GM12878 (cell line): ENCODE measurements around the gene FNDC4. TPM values are rescaled to one million over a fixed set of nuclear protein-coding genes. Genes with fewer than 3 reads are reported as not detected.

Source experiments
- ATAC-seq: fragments of 200-7000 bp; cut with Tn5 transposase; 3 replicates; pipeline ENCODE4 v1.9.1; 2020; ENCODE audit warnings: mild to moderate bottlenecking, moderate library complexity
- BruUV-seq: library from RNA; stranded (reverse); fragments of 400-500 nt; replicated peaks from 2 replicates; lab custom pipeline; 2021; lab: Mats Ljungman, UMichigan
- CTCF ChIA-PET: fragments of 300-600 bp; sonication (Branson Sonifier 250); formaldehyde crosslinking; extraction: SDS; loops from one replicate; lab custom pipeline; 2021; ENCODE audit warnings: inconsistent platforms; lab: Yijun Ruan, JAX
- POLR2A ChIA-PET: fragments of 350-600 bp; formaldehyde crosslinking; extraction: SDS; loops from one replicate; lab custom pipeline; 2021; ENCODE audit warnings: inconsistent platforms; lab: Charles Lee
- RAD21 ChIA-PET: fragments of 300-600 bp; sonication (Branson Sonifier 250); formaldehyde crosslinking; loops from one replicate; lab custom pipeline; 2023; ENCODE audit warnings: antibody characterized with exemption; ENCODE audit not compliant: unreplicated experiment; lab: Charles Lee
- SMC1A ChIA-PET: fragments of 300-600 bp; sonication (Branson Sonifier 250); formaldehyde crosslinking; loops from one replicate; lab custom pipeline; 2023; ENCODE audit not compliant: unreplicated experiment, uncharacterized antibody; lab: Charles Lee
- DNase-seq: peaks from one replicate; pipeline ENCODE4 v3.0.0-alpha.2; 2011; ENCODE audit warnings: low read depth, low spot score
- FAIRE-seq: peaks from 3 replicates; lab custom pipeline; 2011; peaks lifted over from hg19 to GRCh38; lab: Jason Lieb, UNC
- H2AFZ ChIP-seq: 2 replicates; pipeline ENCODE4 v1.6.0; 2011; ENCODE audit warnings: low read depth, low read length, control low read depth; ENCODE audit not compliant: control insufficient read depth
- H3K27ac ChIP-seq: 2 replicates; pipeline ENCODE4 v1.5.1; 2011; ENCODE audit warnings: control low read depth; ENCODE audit not compliant: control insufficient read depth, insufficient read depth
- H3K27me3 ChIP-seq, 2 experiments: replicated peaks in 1 of 2; 2 replicates each; pipeline versions ENCODE4 v1.6.0 to v1.6.1; 2011; ENCODE audit warnings: low read length in 1 of 2; ENCODE audit not compliant: control insufficient read depth in 2 of 2, insufficient read depth in 2 of 2
- H3K36me3 ChIP-seq, 2 experiments: 2 replicates each; pipeline ENCODE4 v1.5.1; 2011; ENCODE audit warnings: low read length in 1 of 2; ENCODE audit not compliant: control insufficient read depth in 2 of 2, insufficient read depth in 2 of 2
- H3K4me1 ChIP-seq: 2 replicates; pipeline ENCODE4 v1.6.1; 2011; ENCODE audit warnings: mild to moderate bottlenecking, low read length, moderate library complexity, mixed read lengths; ENCODE audit not compliant: control insufficient read depth, insufficient read depth
- H3K4me2 ChIP-seq: 2 replicates; pipeline ENCODE4 v1.6.0; 2011; ENCODE audit warnings: control low read depth; ENCODE audit not compliant: control insufficient read depth, insufficient read depth
- H3K4me3 ChIP-seq: fragments of 200-600 bp; sonication (generic); 2 replicates; pipeline ENCODE4 v1.5.1; 2016
- H3K79me2 ChIP-seq: 2 replicates; pipeline ENCODE4 v1.6.0; 2011; ENCODE audit warnings: low read length; ENCODE audit not compliant: control insufficient read depth, insufficient read depth
- H3K9ac ChIP-seq: 2 replicates; pipeline ENCODE4 v1.8.0; 2011; ENCODE audit warnings: low read length, control low read depth, mixed read lengths; ENCODE audit not compliant: control insufficient read depth, insufficient read depth
- H3K9me3 ChIP-seq: replicated peaks from 3 replicates; pipeline ENCODE4 v1.5.1; 2011; ENCODE audit warnings: mild to moderate bottlenecking, low read length; ENCODE audit not compliant: control insufficient read depth, insufficient read depth
- H4K20me1 ChIP-seq: 2 replicates; pipeline ENCODE4 v1.6.0; 2011; ENCODE audit not compliant: control insufficient read depth, insufficient read depth
- CBX3 ChIP-seq: fragments of 200-600 bp; sonication (generic); IDR thresholded peaks from 2 replicates; pipeline ENCODE4 v1.6.1; 2016; ENCODE audit warnings: low read depth, borderline replicate concordance
- GATAD2B ChIP-seq: fragments of 450-650 bp; conservative IDR thresholded peaks from 2 replicates; pipeline ENCODE4 v1.6.1; 2017; ENCODE audit warnings: low read depth, mild to moderate bottlenecking, moderate library complexity
- HDGF ChIP-seq: fragments of 450-650 bp; IDR thresholded peaks from 2 replicates; pipeline ENCODE4 v1.6.1; 2016; ENCODE audit warnings: antibody characterized with exemption
- LARP7 ChIP-seq: fragments of 450-650 bp; IDR thresholded peaks from 2 replicates; pipeline ENCODE4 v1.6.1; 2017; ENCODE audit warnings: mild to moderate bottlenecking
- MTA2 ChIP-seq: fragments of 450-650 bp; IDR thresholded peaks from 2 replicates; pipeline ENCODE4 v1.6.1; 2016; ENCODE audit warnings: low read depth, mild to moderate bottlenecking, moderate library complexity
- MXI1 ChIP-seq: fragments of 150-350 bp; IDR thresholded peaks from 2 replicates; pipeline ENCODE4 v1.6.1; 2011; ENCODE audit warnings: low read depth, mild to moderate bottlenecking, inconsistent platforms, low read length, improper control_type of control experiment
- NFXL1 ChIP-seq: fragments of 450-650 bp; IDR thresholded peaks from 2 replicates; pipeline ENCODE4 v1.6.1; 2017; ENCODE audit warnings: antibody characterized with exemption, mild to moderate bottlenecking, borderline replicate concordance
- NRF1 ChIP-seq: conservative IDR thresholded peaks from 2 replicates; pipeline ENCODE4 v1.6.1; 2011; ENCODE audit warnings: mild to moderate bottlenecking, low read depth, low read length, improper control_type of control experiment
- PAX5 ChIP-seq: IDR thresholded peaks from 2 replicates; pipeline ENCODE4 v1.6.1; 2011; ENCODE audit warnings: low read depth, low read length, borderline replicate concordance
- PAX8 ChIP-seq: fragments of 450-650 bp; IDR thresholded peaks from 2 replicates; pipeline ENCODE4 v1.6.1; 2017; ENCODE audit warnings: mild to moderate bottlenecking, moderate library complexity
- RCOR1 ChIP-seq: conservative IDR thresholded peaks from 2 replicates; pipeline ENCODE4 v1.6.1; 2012; ENCODE audit warnings: low read depth, low read length, improper control_type of control experiment
- SIN3A ChIP-seq: IDR thresholded peaks from 2 replicates; pipeline ENCODE4 v1.6.1; 2012; ENCODE audit warnings: low read depth, low read length, improper control_type of control experiment
- SMAD5 ChIP-seq: IDR thresholded peaks from 2 replicates; pipeline ENCODE4 v1.6.1; 2016; ENCODE audit warnings: antibody characterized with exemption, low read depth
- SMC3 ChIP-seq: IDR thresholded peaks from 2 replicates; pipeline ENCODE4 v1.6.1; 2011; ENCODE audit warnings: low read length, improper control_type of control experiment, borderline replicate concordance
- SUPT20H ChIP-seq: IDR thresholded peaks from 2 replicates; pipeline ENCODE4 v1.6.1; 2011; ENCODE audit warnings: low read depth, mild to moderate bottlenecking, low read length, moderate library complexity, borderline replicate concordance; ENCODE audit not compliant: control insufficient read depth
- TBL1XR1 ChIP-seq: IDR thresholded peaks from 2 replicates; pipeline ENCODE4 v1.6.1; 2012; ENCODE audit warnings: low read depth, low read length, improper control_type of control experiment
- ZSCAN29 ChIP-seq: fragments of 450-650 bp; IDR thresholded peaks from 2 replicates; pipeline ENCODE4 v1.6.1; 2017; ENCODE audit warnings: mild to moderate bottlenecking, moderate library complexity
- WGBS: methylation state at CpG from one replicate; pipeline ENCODE4 v1.1.6; 2016; ENCODE audit warnings: low lambda C conversion rate; ENCODE audit not compliant: insufficient replicate concordance, insufficient coverage; ENCODE audit errors: missing lambda C conversion rate; 5-methylcytosine and 5-hydroxymethylcytosine counted together
- in situ Hi-C: fragments of 300-500 bp; cut with MboI; formaldehyde crosslinking; loops from 9 replicates; pipeline ENCODE4 v1.14.3; 2018; ENCODE audit warnings: mixed read lengths
- intact Hi-C: fragments of 100-400 bp; cut with micrococcal nuclease; formaldehyde crosslinking; loops from one replicate; pipeline ENCODE4 v1.14.2; 2022; ENCODE audit not compliant: unreplicated experiment
- polyA plus RNA-seq, 11 experiments: library from polyadenylated mRNA; depleted of rRNA in 4 of 11; unstranded in 6 of 11; stranded (reverse) in 5 of 11; fragments of >200 nt; fragmentation: Nextera tagmentation in 4 of 11; fragmentation: Illumina TruSeq in 1 of 11; extraction: Ambion mirVana in 4 of 11; extraction: Trizol in 1 of 11; gene quantifications; 1 replicate in 1 of 11; 2 replicates in 10 of 11; pipeline versions ENCODE4 v1.2.1 to v1.2.3, GENCODE V29; 2011 to 2016; ENCODE audit warnings: inconsistent platforms in 2 of 11, missing spikeins in 2 of 11, low read depth in 1 of 11
- total RNA-seq, 4 experiments: library from RNA; depleted of rRNA in 3 of 4; stranded (reverse); fragments of >200 nt in 3 of 4; fragmentation: Illumina TruSeq in 1 of 4; extraction: Trizol in 1 of 4; gene quantifications; 2 replicates each; pipeline versions ENCODE4 v1.2.1 to v1.2.3, GENCODE V29; 2013 to 2021
- TF ChIP-seq, protein P1 (sequence below): IDR thresholded peaks from 2 replicates; pipeline ENCODE4 v1.6.1; 2011; ENCODE audit warnings: mild to moderate bottlenecking, low read depth, low read length, moderate library complexity; ENCODE audit not compliant: insufficient replicate concordance
- TF ChIP-seq, protein P2 (sequence below): fragments of 450-650 bp; IDR thresholded peaks from 2 replicates; pipeline ENCODE4 v1.6.1; 2018; ENCODE audit warnings: borderline replicate concordance, mild to moderate bottlenecking; ENCODE audit not compliant: partially characterized antibody
- TF ChIP-seq, protein P3 (sequence below): fragments of 450-650 bp; IDR thresholded peaks from 2 replicates; pipeline ENCODE4 v1.6.1; 2016; ENCODE audit warnings: mild to moderate bottlenecking

The FNDC4 gene
- total and polyA plus RNA-seq, 10 of the 15 experiments (the other 5 are each of a cell fraction or from before 2014, with no cell fraction given), result 0.21 TPM; not detected in 9

DNA sequence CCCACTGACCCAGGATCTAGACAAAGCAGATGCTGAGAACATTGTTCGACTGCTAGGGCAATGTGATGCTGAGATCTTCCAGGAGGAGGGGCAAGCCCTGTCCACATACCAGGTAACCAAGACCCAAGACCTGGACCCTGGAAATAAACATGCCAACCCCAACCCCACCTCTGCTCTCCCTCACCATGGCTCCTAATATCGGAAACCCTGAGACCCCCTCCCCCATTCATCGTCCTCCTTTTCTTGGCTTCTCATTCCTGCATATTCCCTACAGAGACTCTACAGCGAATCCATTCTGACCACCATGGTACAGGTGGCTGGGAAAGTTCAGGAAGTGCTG, 2.3 kb upstream of the FNDC4 start (continued):
- TF ChIP-seq SUPT20H, result no peak
- TF ChIP-seq SIN3A, result no peak
- no peak for TF ChIP-seq ZSCAN29
- TF ChIP-seq RCOR1, result no peak
- no peak for TF ChIP-seq PAX5
- TF ChIP-seq CBX3, result no peak
- no peak for TF ChIP-seq NRF1
- TF ChIP-seq SMAD5, result no peak
- no peak for TF ChIP-seq MXI1
- TF ChIP-seq TBL1XR1, result no peak

DNA sequence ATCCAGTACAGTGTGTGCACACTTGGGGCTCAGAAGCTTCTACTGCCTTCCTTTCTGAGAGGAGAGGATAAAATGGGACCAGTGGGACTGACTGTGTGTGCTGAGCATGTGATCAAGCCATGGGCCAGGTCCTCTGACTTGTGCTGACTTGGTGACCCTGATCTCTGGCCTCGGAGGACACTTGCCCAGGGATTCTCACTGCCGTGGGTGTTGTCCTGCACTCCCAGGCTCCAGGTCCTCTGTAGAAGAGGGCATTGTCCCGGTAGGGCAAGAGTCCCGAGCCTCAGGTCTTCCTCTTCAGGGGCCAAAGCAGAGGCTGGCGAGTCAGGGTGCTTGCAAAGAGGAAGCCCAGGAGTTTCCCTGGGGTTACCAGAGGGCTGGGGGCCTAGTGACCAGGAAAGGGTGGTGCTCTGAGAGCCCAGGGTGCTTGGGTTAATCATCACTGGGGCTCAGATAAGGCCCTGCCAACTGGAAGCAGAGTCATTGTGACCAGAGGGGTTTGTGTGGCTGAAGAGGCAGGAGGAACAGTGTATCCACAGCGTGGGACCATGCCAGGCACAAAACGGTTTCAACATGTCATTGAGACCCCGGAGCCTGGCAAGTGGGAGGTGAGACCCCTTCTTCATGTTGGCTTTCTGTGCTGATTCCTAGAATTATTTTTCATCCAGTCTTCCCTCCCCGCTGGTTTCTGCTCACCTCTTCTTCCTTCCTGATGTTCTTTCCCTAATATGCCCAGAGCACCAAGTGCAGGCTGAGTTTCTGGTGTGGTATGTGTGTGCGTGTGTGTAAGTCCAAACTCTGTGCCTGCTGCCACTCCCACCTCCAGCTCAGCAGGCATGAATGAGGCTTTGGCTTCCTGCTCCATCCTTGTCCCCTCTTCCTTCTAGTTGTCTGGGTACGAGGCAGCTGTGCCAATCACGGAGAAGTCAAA, 1.6 kb upstream of the FNDC4 start, which contains the start of gene GCKR:
GCKR (plus strand) TSS at position 483 of the 931 bp plus-strand sequence; CDS start at position 549, 66 bp downstream.
- ChIA-PET POLR2A (no interaction called here), RAD21 (no interaction called here), SMC1A (no interaction called here), CTCF (no interaction called here)
- in situ Hi-C loops, result no loop called here
- no TSS peak for BruUV-seq
- Histone ChIP-seq H3K4me3 (no peak within 1 kb of the TSS), H3K79me2 (no peaks in the 10 kb centered on the region), H3K4me1 (no peaks in the 10 kb centered on the region), H2AFZ (no peak within 1 kb of the TSS), H3K36me3 (no peaks in the 10 kb centered on the region), H3K27ac (no peak within 1 kb of the TSS), H3K9ac (no peak within 1 kb of the TSS), H3K27me3 (peaks cover 6 to 13% of the 10 kb centered on the region in 2 experiments; a peak in 3 of 4 replicates), H3K4me2 (no peak within 1 kb of the TSS), H4K20me1 (no peaks in the 10 kb centered on the region), H3K9me3 (no peaks in the 10 kb centered on the region)
- no peak for DNase-seq
- 14% methylated on average over 12 of the region's 12 CpGs for WGBS
- ATAC-seq, result no peak
- intact Hi-C loops, result no loop called here
- no peak for FAIRE-seq
- TF ChIP-seq LARP7, result no peak
- no peak for TF ChIP-seq SMC3
- no peak for TF ChIP-seq PAX8
- TF ChIP-seq, protein P1, sequence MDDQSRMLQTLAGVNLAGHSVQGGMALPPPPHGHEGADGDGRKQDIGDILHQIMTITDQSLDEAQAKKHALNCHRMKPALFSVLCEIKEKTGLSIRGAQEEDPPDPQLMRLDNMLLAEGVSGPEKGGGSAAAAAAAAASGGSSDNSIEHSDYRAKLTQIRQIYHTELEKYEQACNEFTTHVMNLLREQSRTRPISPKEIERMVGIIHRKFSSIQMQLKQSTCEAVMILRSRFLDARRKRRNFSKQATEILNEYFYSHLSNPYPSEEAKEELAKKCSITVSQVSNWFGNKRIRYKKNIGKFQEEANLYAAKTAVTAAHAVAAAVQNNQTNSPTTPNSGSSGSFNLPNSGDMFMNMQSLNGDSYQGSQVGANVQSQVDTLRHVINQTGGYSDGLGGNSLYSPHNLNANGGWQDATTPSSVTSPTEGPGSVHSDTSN, result no peak
- TF ChIP-seq HDGF, result no peak
- TF ChIP-seq NFXL1, result no peak
- no peak for TF ChIP-seq SIN3A
- no peak for TF ChIP-seq GATAD2B
- TF ChIP-seq MTA2, result no peak
- TF ChIP-seq, protein P2, sequence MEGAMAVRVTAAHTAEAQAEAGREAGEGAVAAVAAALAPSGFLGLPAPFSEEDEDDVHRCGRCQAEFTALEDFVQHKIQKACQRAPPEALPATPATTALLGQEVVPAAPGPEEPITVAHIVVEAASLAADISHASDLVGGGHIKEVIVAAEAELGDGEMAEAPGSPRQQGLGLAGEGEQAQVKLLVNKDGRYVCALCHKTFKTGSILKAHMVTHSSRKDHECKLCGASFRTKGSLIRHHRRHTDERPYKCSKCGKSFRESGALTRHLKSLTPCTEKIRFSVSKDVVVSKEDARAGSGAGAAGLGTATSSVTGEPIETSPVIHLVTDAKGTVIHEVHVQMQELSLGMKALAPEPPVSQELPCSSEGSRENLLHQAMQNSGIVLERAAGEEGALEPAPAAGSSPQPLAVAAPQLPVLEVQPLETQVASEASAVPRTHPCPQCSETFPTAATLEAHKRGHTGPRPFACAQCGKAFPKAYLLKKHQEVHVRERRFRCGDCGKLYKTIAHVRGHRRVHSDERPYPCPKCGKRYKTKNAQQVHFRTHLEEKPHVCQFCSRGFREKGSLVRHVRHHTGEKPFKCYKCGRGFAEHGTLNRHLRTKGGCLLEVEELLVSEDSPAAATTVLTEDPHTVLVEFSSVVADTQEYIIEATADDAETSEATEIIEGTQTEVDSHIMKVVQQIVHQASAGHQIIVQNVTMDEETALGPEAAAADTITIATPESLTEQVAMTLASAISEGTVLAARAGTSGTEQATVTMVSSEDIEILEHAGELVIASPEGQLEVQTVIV, result no peak
- TF ChIP-seq, protein P3, sequence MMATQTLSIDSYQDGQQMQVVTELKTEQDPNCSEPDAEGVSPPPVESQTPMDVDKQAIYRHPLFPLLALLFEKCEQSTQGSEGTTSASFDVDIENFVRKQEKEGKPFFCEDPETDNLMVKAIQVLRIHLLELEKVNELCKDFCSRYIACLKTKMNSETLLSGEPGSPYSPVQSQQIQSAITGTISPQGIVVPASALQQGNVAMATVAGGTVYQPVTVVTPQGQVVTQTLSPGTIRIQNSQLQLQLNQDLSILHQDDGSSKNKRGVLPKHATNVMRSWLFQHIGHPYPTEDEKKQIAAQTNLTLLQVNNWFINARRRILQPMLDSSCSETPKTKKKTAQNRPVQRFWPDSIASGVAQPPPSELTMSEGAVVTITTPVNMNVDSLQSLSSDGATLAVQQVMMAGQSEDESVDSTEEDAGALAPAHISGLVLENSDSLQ, result no peak
